Bronchial epithelial cell (primary cell): Measurements from ENCODE around the gene PTGS2. TPM values are rescaled to one million over a fixed set of nuclear protein-coding genes. Genes with fewer than 3 reads are reported as not detected.
"Not testable (repeated sequence)": the region's sequence is repeated elsewhere in the genome, so short reads cannot be mapped to it uniquely, and the experiment has no call there.

Experiments
- DNase-seq: peaks from one replicate; pipeline ENCODE4 v3.0.0-alpha.2; 2010; ENCODE audit warnings: low read depth
- FAIRE-seq: peaks from 2 replicates; lab custom pipeline; 2011; peaks lifted over from hg19 to GRCh38; lab: Jason Lieb, UNC
- H3K27me3 ChIP-seq: 2 replicates; pipeline ENCODE4 v1.5.1; 2011; ENCODE audit warnings: low read length; ENCODE audit not compliant: control insufficient read depth, insufficient read depth
- H3K36me3 ChIP-seq: 2 replicates; pipeline ENCODE4 v1.5.1; 2011; ENCODE audit warnings: low read length; ENCODE audit not compliant: control insufficient read depth, insufficient read depth
- H3K4me3 ChIP-seq: 2 replicates; pipeline ENCODE4 v1.5.1; 2011; ENCODE audit warnings: mild to moderate bottlenecking, low read depth, low read length, control low read depth
- total RNA-seq: library from RNA; depleted of rRNA; stranded (reverse); fragments of >200 nt; gene quantifications from 2 replicates; pipeline ENCODE4 v1.2.1, GENCODE V29; 2014
- TF ChIP-seq, protein P1 (sequence below): IDR thresholded peaks from 2 replicates; pipeline ENCODE4 v1.5.1; 2011; ENCODE audit warnings: mild to moderate bottlenecking, moderate library complexity, low read length, control low read depth, inconsistent platforms; ENCODE audit not compliant: insufficient read depth, severe bottlenecking

The PTGS2 gene
- total RNA-seq, 1 donor from 2014 or later = 22.1 TPM

DNA sequence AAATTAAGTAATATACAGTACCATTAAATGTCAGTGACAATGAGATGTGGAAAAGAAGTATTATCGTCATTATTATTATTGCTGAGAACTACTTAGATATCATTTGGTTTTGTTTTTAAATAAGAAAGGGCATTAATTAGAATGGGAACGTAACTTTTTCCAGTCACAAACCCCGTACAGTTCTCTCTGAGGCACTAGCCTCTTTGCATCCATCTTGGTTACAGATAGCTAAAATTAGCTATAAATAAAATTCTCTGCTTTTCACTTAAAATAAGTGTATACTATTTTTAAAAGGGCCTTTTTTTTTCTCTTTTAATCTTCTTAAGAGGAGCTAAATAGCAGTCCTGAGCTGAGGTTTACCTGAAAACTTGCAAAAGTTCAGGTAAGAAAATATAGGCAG is 7.6 kb downstream of the PTGS2 start:
- TF ChIP-seq, protein P1, sequence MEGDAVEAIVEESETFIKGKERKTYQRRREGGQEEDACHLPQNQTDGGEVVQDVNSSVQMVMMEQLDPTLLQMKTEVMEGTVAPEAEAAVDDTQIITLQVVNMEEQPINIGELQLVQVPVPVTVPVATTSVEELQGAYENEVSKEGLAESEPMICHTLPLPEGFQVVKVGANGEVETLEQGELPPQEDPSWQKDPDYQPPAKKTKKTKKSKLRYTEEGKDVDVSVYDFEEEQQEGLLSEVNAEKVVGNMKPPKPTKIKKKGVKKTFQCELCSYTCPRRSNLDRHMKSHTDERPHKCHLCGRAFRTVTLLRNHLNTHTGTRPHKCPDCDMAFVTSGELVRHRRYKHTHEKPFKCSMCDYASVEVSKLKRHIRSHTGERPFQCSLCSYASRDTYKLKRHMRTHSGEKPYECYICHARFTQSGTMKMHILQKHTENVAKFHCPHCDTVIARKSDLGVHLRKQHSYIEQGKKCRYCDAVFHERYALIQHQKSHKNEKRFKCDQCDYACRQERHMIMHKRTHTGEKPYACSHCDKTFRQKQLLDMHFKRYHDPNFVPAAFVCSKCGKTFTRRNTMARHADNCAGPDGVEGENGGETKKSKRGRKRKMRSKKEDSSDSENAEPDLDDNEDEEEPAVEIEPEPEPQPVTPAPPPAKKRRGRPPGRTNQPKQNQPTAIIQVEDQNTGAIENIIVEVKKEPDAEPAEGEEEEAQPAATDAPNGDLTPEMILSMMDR = no peak
- DNase-seq (no peak), FAIRE-seq (no peak)
- peaks cover 7% of the 10 kb centered on the region for H3K36me3 ChIP-seq
- H3K4me3 ChIP-seq = no peak overlapping the region
- H3K27me3 ChIP-seq = no peaks in the 10 kb centered on the region

DNA sequence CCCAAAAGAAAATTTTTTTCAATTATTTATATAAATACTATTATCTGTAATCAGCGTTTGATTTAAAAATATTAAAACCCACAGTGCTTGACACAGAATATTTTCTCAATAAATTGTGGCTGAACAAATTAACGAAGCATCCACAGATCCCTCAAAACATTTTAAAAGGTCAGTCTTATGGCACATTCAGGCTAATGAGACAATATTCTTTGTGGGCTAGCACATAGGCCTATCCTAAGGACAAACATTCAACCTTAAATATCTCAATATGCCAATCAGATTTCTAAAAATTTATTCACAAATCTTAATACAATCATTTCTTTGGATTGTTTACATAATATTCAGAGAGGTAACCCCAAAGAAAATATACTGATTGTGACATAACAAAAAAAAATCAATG is 8.1 kb downstream of the PTGS2 start:
- TF ChIP-seq, protein P1 = no peak
- Histone ChIP-seq H3K4me3 (no peak overlapping the region), H3K27me3 (no peaks in the 10 kb centered on the region), H3K36me3 (peaks cover 7% of the 10 kb centered on the region)
- FAIRE-seq (no peak), DNase-seq (no peak)

DNA sequence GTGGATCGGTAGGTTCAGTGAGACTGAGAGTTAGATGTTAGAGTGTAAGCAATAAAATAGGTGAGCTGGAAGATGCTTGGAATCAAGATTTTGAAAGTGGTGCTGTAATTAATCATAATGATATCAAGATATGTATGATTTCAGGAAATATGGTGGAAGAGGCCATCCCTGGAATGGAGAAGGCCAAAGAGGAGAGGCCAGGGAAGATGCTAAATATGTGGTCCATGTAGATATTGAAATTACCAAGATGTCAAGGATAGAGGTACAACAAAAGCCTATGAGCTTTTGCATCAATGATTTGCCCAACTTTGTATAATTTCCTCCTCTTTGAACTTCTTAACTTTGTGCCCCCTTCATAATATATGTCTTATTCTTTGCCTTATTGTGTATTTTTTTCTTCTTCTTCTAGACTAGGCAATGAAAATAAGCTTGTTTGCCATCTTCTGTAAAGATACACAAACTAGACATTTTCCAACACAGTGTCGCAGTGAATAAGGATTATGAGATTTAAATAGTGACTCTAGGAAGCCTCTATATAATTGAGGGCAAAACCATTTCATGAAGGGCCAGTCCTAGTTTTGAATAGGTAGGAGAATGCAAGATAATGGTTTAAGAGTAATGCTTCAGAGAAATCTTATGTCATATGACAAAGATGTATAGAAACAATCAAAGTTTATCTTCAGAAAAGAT is 8.9 kb downstream of the PTGS2 start:
- no peak for FAIRE-seq
- DNase-seq = peak; percentile 57
- Histone ChIP-seq H3K36me3 (peaks cover 5% of the 10 kb centered on the region), H3K4me3 (no peak overlapping the region), H3K27me3 (no peaks in the 10 kb centered on the region)
- TF ChIP-seq, protein P1 = no peak

DNA sequence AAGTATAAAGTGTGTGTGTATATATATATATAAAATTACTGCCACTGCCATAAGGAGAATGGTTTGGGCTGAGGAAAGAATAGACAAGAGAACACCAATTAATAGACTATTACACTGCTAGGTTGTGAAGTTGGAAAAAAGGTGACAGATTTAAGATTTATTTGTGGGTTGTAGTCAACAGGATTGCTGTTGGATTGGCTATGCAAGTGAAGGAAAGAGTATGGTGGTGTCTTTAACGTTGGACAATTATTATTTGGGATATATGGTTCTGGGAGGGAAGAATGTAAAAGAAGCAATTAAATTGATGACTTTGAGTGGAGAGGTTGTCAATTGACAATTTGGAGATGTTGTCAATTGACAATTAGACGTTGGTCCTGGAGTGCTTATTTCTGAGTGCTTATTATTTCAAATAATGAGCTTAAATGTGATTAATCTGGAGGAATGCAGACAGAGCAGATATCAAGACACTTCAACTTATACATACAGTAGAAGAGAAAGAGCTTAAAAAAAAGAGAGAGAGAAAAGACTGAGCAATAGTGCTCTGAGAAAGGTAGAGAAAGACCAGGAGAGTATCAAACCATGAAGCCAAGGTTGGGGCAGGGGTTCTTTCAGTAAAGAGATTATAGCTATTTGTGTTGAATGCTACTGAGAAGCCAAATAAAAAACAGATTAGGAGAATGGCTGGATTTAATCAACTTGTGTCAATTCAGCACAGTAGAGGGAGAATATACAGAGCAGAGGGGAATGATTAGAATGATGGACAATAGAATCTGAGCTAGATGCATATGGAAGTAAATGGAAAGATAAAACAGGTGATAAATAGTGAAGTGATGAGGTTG is 9.7 kb downstream of the PTGS2 start:
- no peak for FAIRE-seq

DNA sequence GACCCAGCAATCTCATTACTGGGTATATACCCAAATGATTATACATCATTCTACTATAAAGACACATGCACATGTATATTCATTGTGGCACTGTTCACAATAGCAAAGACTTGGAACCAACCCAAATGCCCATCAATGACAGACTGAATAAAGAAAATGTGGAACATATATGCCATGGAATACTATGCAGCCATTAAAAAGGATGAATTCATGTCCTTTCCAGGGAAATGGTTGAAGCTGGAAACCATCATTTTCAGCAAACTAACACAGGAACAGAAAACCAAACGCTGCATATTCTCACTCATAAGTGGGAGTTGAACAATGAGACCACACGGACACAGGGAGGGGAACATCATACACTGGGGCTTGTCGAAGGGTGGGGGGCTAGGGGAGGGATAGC is 10.4 kb downstream of the PTGS2 start:
- FAIRE-seq, H3K36me3 ChIP-seq, DNase-seq, H3K4me3 ChIP-seq, H3K27me3 ChIP-seq: not testable (repeated sequence)

More for the DNA sequence above, 9.7 kb downstream of the PTGS2 start:
- peak; percentile 61 for DNase-seq
- TF ChIP-seq, protein P1 = no peak
- Histone ChIP-seq H3K36me3 (peaks cover 5% of the 10 kb centered on the region), H3K27me3 (no peaks in the 10 kb centered on the region), H3K4me3 (no peak overlapping the region)

DNA sequence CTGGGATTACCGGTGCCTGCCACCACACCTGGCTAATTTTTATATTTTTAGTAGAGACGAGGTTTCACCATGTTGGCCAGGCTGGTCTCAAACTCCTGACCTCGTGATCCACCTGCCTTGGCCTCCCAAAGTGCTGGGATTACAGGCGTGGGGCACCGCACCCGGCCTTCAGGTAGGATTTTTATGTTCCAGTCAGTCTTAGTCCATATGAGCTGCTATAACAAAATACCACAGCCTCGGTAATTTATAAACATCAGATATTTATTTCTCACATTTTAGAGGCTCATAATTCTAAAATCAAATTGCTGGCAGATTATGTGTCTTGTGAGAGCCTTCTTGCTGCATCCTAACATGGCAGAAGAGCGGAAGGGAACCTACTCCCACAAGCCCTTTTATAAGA is 16.0 kb downstream of the PTGS2 start:
- FAIRE-seq = peak; percentile 13
- H3K36me3 ChIP-seq, H3K27me3 ChIP-seq, H3K4me3 ChIP-seq, DNase-seq: not testable (repeated sequence)
